Right atrium auricular region (tissue), 2 donors: ENCODE results near the gene BAK1. TPM values are rescaled to one million over a fixed set of nuclear protein-coding genes. Genes with fewer than 3 reads are reported as not detected.
"Not testable (repeated sequence)": the region's sequence is repeated elsewhere in the genome, so short reads cannot be mapped to it uniquely, and the experiment has no call there.

Source experiments
- DNase-seq: peaks from one replicate; pipeline ENCODE4 v3.0.0-alpha.2; 2019; ENCODE audit warnings: low spot score
- H3K27ac ChIP-seq, 2 donors: fragments of 200-600 bp; sonication (generic); 1 replicate in 1 of 2; 2 replicates in 1 of 2; pipeline ENCODE4 v1.5.1; 2016 to 2019
- H3K27me3 ChIP-seq, 2 donors: fragments of 200-600 bp; sonication (generic); one replicate each; pipeline versions ENCODE4 v1.5.1 to v1.6.0; 2017 to 2019
- H3K36me3 ChIP-seq: fragments of 200-600 bp; sonication (generic); one replicate; pipeline ENCODE4 v1.5.1; 2016
- H3K4me1 ChIP-seq, 2 donors: fragments of 200-600 bp; sonication (generic); one replicate each; pipeline versions ENCODE4 v1.5.1 to v1.6.0; 2017 to 2019
- H3K4me3 ChIP-seq, 2 donors: fragments of 200-600 bp; sonication (generic); 1 replicate in 1 of 2; 2 replicates in 1 of 2; pipeline ENCODE4 v1.5.1; 2017 to 2019; ENCODE audit warnings: mild to moderate bottlenecking in 1 of 2, moderate library complexity in 1 of 2
- H3K9me3 ChIP-seq, 2 donors: fragments of 200-600 bp; sonication (generic); one replicate each; pipeline ENCODE4 v1.5.1; 2019
- total RNA-seq, 2 donors: library from RNA; depleted of rRNA; stranded (reverse); fragments of >200 nt; gene quantifications; one replicate each; pipeline ENCODE4 v1.1.0, GENCODE V29; 2016
- TF ChIP-seq, protein P1 (sequence below), 2 donors: fragments of 200-600 bp; sonication (generic); IDR thresholded peaks; one replicate each; pipeline ENCODE4 v1.5.1; 2019; ENCODE audit warnings: antibody characterized with exemption in 2 of 2

BAK1 gene
- total RNA-seq, 2 donors from 2014 or later, result 6.5 to 8.6 TPM

DNA sequence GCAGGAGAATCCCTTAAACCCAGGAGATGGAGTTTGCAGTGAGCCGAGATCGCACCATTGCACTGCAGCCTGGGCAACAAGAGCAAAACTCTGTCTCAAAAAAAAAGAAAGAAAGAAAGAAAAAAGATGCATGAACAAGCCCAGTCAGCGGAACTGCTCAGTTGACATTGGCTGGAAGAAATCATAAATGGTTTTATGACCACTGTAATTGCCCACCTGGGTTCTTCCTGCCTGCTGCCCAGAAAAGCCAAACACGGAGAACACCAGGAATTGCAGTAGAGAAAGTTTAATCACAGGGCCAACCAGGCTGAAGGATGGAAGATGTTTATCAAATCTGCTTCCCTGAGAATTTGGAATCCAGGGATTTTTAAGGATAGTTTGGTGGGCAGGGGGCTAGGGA is 22.7 kb downstream of the BAK1 start:
- no peak overlapping the region for H3K27ac ChIP-seq
- no peak overlapping the region for H3K4me3 ChIP-seq
- H3K9me3 ChIP-seq, result no peaks in the 10 kb centered on the region
- DNase-seq, result no peak
- TF ChIP-seq, protein P1, sequence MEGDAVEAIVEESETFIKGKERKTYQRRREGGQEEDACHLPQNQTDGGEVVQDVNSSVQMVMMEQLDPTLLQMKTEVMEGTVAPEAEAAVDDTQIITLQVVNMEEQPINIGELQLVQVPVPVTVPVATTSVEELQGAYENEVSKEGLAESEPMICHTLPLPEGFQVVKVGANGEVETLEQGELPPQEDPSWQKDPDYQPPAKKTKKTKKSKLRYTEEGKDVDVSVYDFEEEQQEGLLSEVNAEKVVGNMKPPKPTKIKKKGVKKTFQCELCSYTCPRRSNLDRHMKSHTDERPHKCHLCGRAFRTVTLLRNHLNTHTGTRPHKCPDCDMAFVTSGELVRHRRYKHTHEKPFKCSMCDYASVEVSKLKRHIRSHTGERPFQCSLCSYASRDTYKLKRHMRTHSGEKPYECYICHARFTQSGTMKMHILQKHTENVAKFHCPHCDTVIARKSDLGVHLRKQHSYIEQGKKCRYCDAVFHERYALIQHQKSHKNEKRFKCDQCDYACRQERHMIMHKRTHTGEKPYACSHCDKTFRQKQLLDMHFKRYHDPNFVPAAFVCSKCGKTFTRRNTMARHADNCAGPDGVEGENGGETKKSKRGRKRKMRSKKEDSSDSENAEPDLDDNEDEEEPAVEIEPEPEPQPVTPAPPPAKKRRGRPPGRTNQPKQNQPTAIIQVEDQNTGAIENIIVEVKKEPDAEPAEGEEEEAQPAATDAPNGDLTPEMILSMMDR (IDR thresholded peaks at IDR 0.05), result no peak
- H3K4me1 ChIP-seq, result no peaks in the 10 kb centered on the region
- H3K27me3 ChIP-seq, result no peaks in the 10 kb centered on the region
- H3K36me3 ChIP-seq, result no peaks in the 10 kb centered on the region

DNA sequence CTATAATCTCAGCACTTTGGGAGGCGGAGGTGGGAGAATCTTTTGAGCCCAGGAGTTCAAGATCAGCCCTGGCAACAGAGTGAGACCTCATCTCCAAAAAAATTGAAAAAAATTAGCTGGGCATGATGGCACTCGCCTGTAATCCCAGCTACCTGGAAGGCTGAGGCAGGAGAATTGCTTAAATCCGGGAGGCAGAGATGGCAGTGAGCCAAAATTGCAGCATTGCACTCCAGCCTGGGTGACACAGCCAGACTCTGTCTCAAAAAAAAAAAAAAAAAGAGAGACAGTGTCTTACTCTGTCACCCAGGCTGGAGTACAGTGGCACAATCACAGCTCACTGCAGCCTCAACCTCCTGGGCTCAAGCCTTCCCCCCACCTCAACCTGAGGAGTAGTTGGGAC is 27.2 kb downstream of the BAK1 start:
- H3K4me3 ChIP-seq, H3K4me1 ChIP-seq, H3K27me3 ChIP-seq, H3K36me3 ChIP-seq, H3K27ac ChIP-seq, H3K9me3 ChIP-seq, DNase-seq: not testable (repeated sequence)

DNA sequence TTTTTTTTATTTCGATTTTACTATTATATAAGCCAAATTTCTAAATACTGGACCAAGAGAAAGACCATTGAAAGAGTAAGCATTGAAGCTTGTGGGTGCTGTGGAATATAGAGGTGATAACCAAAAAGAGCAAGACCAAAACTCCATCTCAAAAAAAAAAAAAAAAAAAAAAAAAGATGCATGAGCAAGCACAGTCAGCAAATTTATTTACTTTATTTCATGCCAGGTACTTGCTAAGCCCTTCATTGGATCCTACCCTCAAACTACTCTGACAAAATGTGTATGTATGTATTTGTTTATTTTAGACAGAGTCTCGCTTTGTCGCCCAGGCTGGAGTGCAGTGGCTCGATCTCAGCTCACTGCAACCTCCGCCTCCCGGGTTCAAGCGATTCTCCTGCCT is 27.8 kb downstream of the BAK1 start:
- H3K4me3 ChIP-seq, result no peak overlapping the region
- no peaks in the 10 kb centered on the region for H3K27me3 ChIP-seq
- H3K4me1 ChIP-seq, result no peaks in the 10 kb centered on the region
- no peak for DNase-seq
- no peak overlapping the region for H3K27ac ChIP-seq
- TF ChIP-seq, protein P1 (IDR thresholded peaks at IDR 0.05), result no peak
- H3K36me3 ChIP-seq, result no peaks in the 10 kb centered on the region
- H3K9me3 ChIP-seq, result no peaks in the 10 kb centered on the region

DNA sequence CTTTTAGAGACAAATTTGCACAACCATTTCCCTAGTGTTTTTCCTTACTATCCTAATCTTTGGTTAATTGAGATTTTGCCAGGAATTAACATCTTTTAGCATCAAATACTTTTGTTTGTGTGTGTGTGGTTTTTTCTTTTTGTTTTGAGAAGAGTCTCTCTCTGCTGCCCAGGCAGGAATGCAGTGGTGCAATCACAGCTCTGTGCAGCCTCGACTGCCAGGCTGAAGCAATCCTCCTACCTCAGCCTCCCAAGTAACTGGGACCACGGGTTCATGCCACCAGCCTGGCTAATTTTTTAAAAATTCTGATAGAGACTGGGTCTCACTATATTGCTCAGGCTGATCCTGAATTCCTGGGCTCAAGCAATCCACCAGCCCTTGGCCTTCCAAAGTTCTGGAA is 28.5 kb downstream of the BAK1 start:
- H3K4me3 ChIP-seq, result no peak overlapping the region
- no peaks in the 10 kb centered on the region for H3K27me3 ChIP-seq
- no peak overlapping the region for H3K27ac ChIP-seq
- no peak for DNase-seq
- no peaks in the 10 kb centered on the region for H3K9me3 ChIP-seq
- H3K36me3 ChIP-seq, result no peaks in the 10 kb centered on the region
- TF ChIP-seq, protein P1 (IDR thresholded peaks at IDR 0.05), result no peak
- no peaks in the 10 kb centered on the region for H3K4me1 ChIP-seq

DNA sequence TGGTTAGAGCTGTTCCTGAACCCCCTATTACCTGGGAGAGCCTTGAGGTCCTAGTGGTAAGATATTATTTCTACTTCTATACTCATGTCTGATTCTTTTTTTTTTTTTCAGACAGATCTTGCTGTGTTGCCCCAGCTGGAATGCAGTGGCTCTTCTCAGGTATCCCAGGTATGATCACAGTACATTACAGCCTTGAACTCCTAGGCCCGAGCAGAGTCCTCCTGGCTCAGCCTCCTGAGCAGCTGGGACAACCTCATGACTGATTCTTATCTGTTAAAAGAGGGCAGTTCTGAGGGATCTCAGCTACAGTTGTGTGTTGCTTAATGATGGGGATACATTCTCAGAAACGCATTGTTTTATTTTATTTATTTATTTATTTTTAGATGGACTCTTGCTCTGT is 30.2 kb downstream of the BAK1 start:
- Histone ChIP-seq H3K27ac (no peak overlapping the region), H3K4me1 (no peaks in the 10 kb centered on the region), H3K9me3 (no peaks in the 10 kb centered on the region), H3K4me3 (no peak overlapping the region), H3K27me3 (no peaks in the 10 kb centered on the region), H3K36me3 (no peaks in the 10 kb centered on the region)
- TF ChIP-seq, protein P1 (IDR thresholded peaks at IDR 0.05), result no peak
- no peak for DNase-seq

DNA sequence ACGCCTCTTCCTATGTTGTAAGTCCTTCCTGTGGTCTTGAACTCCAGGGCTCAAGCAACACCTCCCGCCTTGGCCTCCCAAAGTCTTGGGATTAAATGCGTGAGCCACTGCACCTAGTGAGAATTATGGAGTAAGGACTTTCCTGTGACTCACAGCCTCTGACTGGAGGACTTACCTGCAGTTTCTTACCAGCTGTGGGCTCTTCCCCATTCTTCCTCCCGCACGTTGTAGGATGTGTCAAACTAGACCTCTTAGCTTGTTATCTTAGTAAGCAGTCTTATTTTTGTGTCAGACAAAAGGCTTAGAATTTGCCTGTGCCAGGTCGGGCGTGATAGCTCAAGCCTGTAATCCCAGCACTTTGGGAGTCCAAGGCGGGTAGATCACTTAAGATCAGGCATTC is 30.9 kb downstream of the BAK1 start:
- H3K9me3 ChIP-seq, result no peaks in the 10 kb centered on the region
- no peak overlapping the region for H3K4me3 ChIP-seq
- DNase-seq, result no peak
- TF ChIP-seq, protein P1 (IDR thresholded peaks at IDR 0.05), result no peak
- H3K27ac ChIP-seq, result no peak overlapping the region
- no peaks in the 10 kb centered on the region for H3K36me3 ChIP-seq
- no peaks in the 10 kb centered on the region for H3K4me1 ChIP-seq
- H3K27me3 ChIP-seq, result no peaks in the 10 kb centered on the region
